PC-9 (cell line): ENCODE results near the gene RHOD. TPM values are rescaled to one million over a fixed set of nuclear protein-coding genes. Genes with fewer than 3 reads are reported as not detected.

Experiments
- BruUV-seq: library from RNA; stranded (reverse); fragments of 400-500 nt; replicated peaks from 2 replicates; lab custom pipeline; 2021; lab: Mats Ljungman, UMichigan
- CTCF ChIA-PET: fragments of 300-600 bp; sonication (Branson Sonifier 250); formaldehyde crosslinking; loops from one replicate; lab custom pipeline; 2022; ENCODE audit warnings: antibody characterized with exemption; lab: Charles Lee
- POLR2A ChIA-PET: fragments of 300-600 bp; sonication (Branson Sonifier 250); formaldehyde crosslinking; loops from one replicate; lab custom pipeline; 2022; ENCODE audit warnings: antibody characterized with exemption; ENCODE audit not compliant: unreplicated experiment; lab: Charles Lee
- DNase-seq, 2 experiments: peaks; one replicate each; pipeline versions ENCODE4 v3.0.0 to v3.0.0-alpha.2; 2015 to 2022; ENCODE audit warnings: mixed read lengths in 1 of 2
- H2AFZ ChIP-seq: fragments of 200-600 bp; sonication (generic); 2 replicates; pipeline ENCODE4 v1.8.1; 2017; ENCODE audit warnings: antibody characterized with exemption
- H3F3A ChIP-seq: fragments of 200-600 bp; sonication (generic); 2 replicates; pipeline ENCODE4 v1.8.1; 2017; ENCODE audit warnings: antibody characterized with exemption, mild to moderate bottlenecking, low read depth; ENCODE audit not compliant: insufficient read depth
- H3K27ac ChIP-seq: fragments of 200-600 bp; sonication (generic); 2 replicates; pipeline ENCODE4 v1.6.1; 2016; ENCODE audit warnings: mixed run types
- H3K27me3 ChIP-seq: fragments of 200-600 bp; sonication (generic); 2 replicates; pipeline ENCODE4 v1.6.1; 2016; ENCODE audit warnings: low read depth, mixed run types; ENCODE audit not compliant: insufficient read depth
- H3K36me3 ChIP-seq: fragments of 200-600 bp; sonication (generic); 2 replicates; pipeline ENCODE4 v1.6.1; 2016; ENCODE audit warnings: low read depth, mixed run types
- H3K4me1 ChIP-seq: fragments of 200-600 bp; sonication (generic); replicated peaks from 2 replicates; pipeline ENCODE4 v1.6.1; 2016; ENCODE audit warnings: mixed run types; ENCODE audit not compliant: insufficient read depth
- H3K4me2 ChIP-seq: fragments of 200-600 bp; sonication (generic); 2 replicates; pipeline ENCODE4 v1.6.1; 2017; ENCODE audit warnings: mixed run types
- H3K4me3 ChIP-seq: fragments of 200-600 bp; sonication (generic); 2 replicates; pipeline ENCODE4 v1.6.1; 2016; ENCODE audit warnings: mixed run types
- H3K79me2 ChIP-seq: fragments of 200-600 bp; sonication (generic); 2 replicates; pipeline ENCODE4 v1.6.1; 2017; ENCODE audit warnings: low read depth, mixed run types
- H3K9me2 ChIP-seq: fragments of 200-600 bp; sonication (generic); 2 replicates; pipeline ENCODE4 v1.8.1; 2017; ENCODE audit warnings: mild to moderate bottlenecking; ENCODE audit not compliant: insufficient read depth
- H3K9me3 ChIP-seq: fragments of 200-600 bp; sonication (generic); 2 replicates; pipeline ENCODE4 v1.8.1; 2016; ENCODE audit warnings: low read depth; ENCODE audit not compliant: insufficient read depth
- H4K20me1 ChIP-seq: fragments of 200-600 bp; sonication (generic); 2 replicates; pipeline ENCODE4 v1.8.1; 2017; ENCODE audit not compliant: insufficient read depth
- CTCF ChIP-seq: fragments of 200-600 bp; sonication (generic); conservative IDR thresholded peaks from 2 replicates; pipeline ENCODE4 v1.6.1; 2017; ENCODE audit warnings: mixed run types, antibody characterized with exemption, mild to moderate bottlenecking, moderate library complexity
- EZH2 ChIP-seq: fragments of 200-600 bp; sonication (generic); IDR thresholded peaks from 2 replicates; pipeline ENCODE4 v1.8.0; 2017; ENCODE audit warnings: antibody characterized with exemption, low read depth
- intact Hi-C: fragments of 100-400 bp; cut with micrococcal nuclease; formaldehyde crosslinking; loops from one replicate; pipeline ENCODE4 v1.10.0; 2022; ENCODE audit not compliant: unreplicated experiment
- total RNA-seq: library from RNA; stranded (reverse); gene quantifications from 2 replicates; pipeline ENCODE4 v1.2.3, GENCODE V29; 2021

RHOD gene
- total RNA-seq, 1 experiment from 2014 or later = 127 TPM

DNA sequence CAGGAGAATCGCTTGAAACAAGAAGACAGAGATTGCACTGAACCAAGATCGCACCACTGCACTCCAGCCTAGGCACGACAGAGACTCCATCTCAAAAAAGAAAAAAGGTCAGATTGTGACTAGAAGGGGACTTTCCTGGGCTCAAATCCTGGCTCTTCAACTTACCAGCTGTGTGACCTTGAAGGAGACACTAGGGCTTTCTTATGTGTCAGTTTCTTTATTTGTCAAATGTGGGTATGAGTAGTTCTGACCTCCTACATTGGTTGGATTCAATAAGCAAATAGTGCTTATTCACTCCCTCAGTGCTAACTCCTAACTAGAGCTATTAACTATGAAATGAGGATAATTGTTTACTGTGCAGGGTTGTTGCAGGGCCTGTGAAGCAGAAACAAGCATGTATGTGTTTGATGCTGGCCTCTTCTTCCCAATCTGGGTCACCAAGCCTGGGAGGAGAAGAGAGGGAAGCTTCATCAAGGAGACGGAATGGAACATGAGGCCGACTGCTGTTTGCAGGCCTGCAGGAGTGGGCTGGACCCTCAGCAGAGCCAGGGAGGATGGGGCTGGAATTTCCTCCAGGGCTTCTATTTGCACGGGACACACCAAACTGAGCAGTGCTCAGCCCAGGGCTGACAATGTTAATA lies 22.5 kb downstream of the RHOD start:
- Histone ChIP-seq H3K4me2 (peak overlapping the region; percentile 70), H3K79me2 (no peaks in the 10 kb centered on the region; the same call in 1 of the 2 replicates), H3K9me3 (no peaks in the 10 kb centered on the region), H3K27ac (peak overlapping the region; percentile 84), H3K27me3 (no peaks in the 10 kb centered on the region), H3F3A (peaks cover 61% of the 10 kb centered on the region), H3K36me3 (no peaks in the 10 kb centered on the region), H4K20me1 (no peaks in the 10 kb centered on the region), H3K4me1 (peaks cover 57% of the 10 kb centered on the region), H2AFZ (no peak overlapping the region), H3K4me3 (no peak overlapping the region), H3K9me2 (no peaks in the 10 kb centered on the region)
- CTCF ChIA-PET = no interaction called here
- POLR2A ChIA-PET = interaction anchor here (0.6 kb wide), 2 partner anchors 83 to 274 kb away, joined by 4 read pairs; partner anchors contain the start of gene POLD4
- intact Hi-C loops = no loop called here
- BruUV-seq = no TSS peak
- TF ChIP-seq CTCF (no peak), EZH2 (no peak)
- DNase-seq = no peak

DNA sequence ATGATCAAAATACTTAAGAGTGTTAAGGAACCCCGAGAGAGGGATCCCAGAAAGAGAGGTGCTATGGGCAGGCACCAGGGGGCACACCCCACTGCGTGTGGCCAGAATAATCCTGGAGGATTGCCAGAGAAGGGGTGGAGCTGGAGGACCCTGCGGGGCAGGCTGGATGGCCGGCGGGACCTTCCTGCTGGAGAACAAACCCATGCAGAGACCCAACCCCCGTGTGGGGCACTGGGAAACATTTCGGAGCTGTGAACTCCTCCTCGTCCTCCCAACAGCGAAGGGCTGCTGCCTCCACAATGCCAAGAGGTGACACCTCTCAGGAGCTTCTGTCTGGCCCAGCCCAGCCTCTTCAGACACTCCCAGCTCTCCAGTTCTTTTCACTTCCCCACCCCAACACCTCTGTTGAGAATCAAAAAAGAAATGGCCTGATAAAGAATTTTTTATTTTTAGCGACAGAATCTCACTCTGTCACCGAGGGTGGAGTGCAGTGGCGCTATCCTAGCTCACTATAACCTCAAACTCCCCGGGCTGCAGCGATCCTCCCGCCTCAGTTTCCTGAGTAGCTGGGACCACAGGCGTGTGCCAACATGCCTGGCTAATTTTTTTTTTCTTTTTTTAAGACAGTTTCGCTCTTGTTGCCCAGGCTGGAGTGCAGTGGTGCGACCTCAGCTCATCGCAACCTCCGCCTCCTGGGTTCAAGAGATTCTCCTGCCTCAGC lies 25.6 kb downstream of the RHOD start:
- no peaks in the 10 kb centered on the region for H3K27me3 ChIP-seq
- no peak overlapping the region for H2AFZ ChIP-seq
- TF ChIP-seq EZH2 (no peak), CTCF (no peak)
- ChIA-PET CTCF (interaction anchor here (0.6 to 1.3 kb wide), 4 partner anchors 101 to 302 kb away, joined by 3 to 5 read pairs (median 4); no protein-coding TSS in a partner anchor), POLR2A (interaction anchor here (0.6 to 0.7 kb wide), 4 partner anchors 37 to 220 kb away, joined by 3 to 4 read pairs (median 4); partner anchors contain the start of gene KDM2A)
- peak in 1 of 2 experiments; percentile 75 for DNase-seq
- no peaks in the 10 kb centered on the region; the same call in 1 of the 2 replicates for H3K79me2 ChIP-seq
- H3K4me3 ChIP-seq = no peak overlapping the region
- H3K4me2 ChIP-seq = peak overlapping the region; percentile 50
- H3K9me2 ChIP-seq = no peaks in the 10 kb centered on the region
- peaks cover 44% of the 10 kb centered on the region for H3K4me1 ChIP-seq
- no peaks in the 10 kb centered on the region for H3K36me3 ChIP-seq
- no peaks in the 10 kb centered on the region for H3K9me3 ChIP-seq
- intact Hi-C loops = loop anchor here (5.0 kb wide), 3 partner anchors 35 to 180 kb away; partner anchors contain the start of gene KDM2A
- H4K20me1 ChIP-seq = no peaks in the 10 kb centered on the region
- H3K27ac ChIP-seq = no peak overlapping the region
- H3F3A ChIP-seq = peaks cover 42% of the 10 kb centered on the region
- BruUV-seq = no TSS peak

GRCh38 chr11:67083786-67084366 lies 27.2 kb downstream of the RHOD start:
- no peaks in the 10 kb centered on the region for H4K20me1 ChIP-seq
- H3K27ac ChIP-seq = no peak overlapping the region
- DNase-seq = no peak
- POLR2A ChIA-PET = no interaction called here
- no peaks in the 10 kb centered on the region for H3K9me3 ChIP-seq
- H3K9me2 ChIP-seq = no peaks in the 10 kb centered on the region
- CTCF ChIA-PET = interaction anchor here (0.7 kb wide), 1 partner anchor 177 kb away, joined by 11 read pairs; no protein-coding TSS in a partner anchor
- H3K4me3 ChIP-seq = no peak overlapping the region
- intact Hi-C loops = loop anchor here (5.0 kb wide), 3 partner anchors 33 to 178 kb away; partner anchors contain the start of gene KDM2A
- H3K79me2 ChIP-seq = no peaks in the 10 kb centered on the region; the same call in 1 of the 2 replicates
- no peaks in the 10 kb centered on the region for H3K27me3 ChIP-seq
- H3F3A ChIP-seq = peaks cover 32% of the 10 kb centered on the region
- TF ChIP-seq CTCF = no peak
- no peak for TF ChIP-seq EZH2
- no peak overlapping the region for H3K4me2 ChIP-seq
- no TSS peak for BruUV-seq
- no peaks in the 10 kb centered on the region for H3K36me3 ChIP-seq
- H2AFZ ChIP-seq = no peak overlapping the region
- H3K4me1 ChIP-seq = peaks cover 27% of the 10 kb centered on the region
